Measurements from ENCODE around the gene STK25.

GRCh38 chr2:241469746-241470145, 38.6 kb downstream of the STK25 start:
- no peak for TF ChIP-seq CTCF (IDR thresholded peaks at IDR 0.05; ENCODE audit: poor library complexity, severe bottlenecking)
- TF ChIP-seq RAD21 (conservative IDR thresholded peaks at IDR 0.05): no peak
- no peak for TF ChIP-seq EZH2 (IDR thresholded peaks at IDR 0.05; ENCODE audit: borderline replicate concordance, insufficient read depth, low read length, poor library complexity, severe bottlenecking)
- TF ChIP-seq REST (IDR thresholded peaks at IDR 0.05; ENCODE audit: borderline replicate concordance): no peak
- TF ChIP-seq TAF1 (IDR thresholded peaks at IDR 0.05; ENCODE audit: low read depth): no peak
